H9 (cell line): ENCODE data around the gene TCEAL8. TPM values are rescaled to one million over a fixed set of nuclear protein-coding genes. Genes with fewer than 3 reads are reported as not detected.

Experiments
- DNase-seq: peaks from one replicate; pipeline ENCODE4 v3.0.0-alpha.2; 2017
- H2AFZ ChIP-seq: one replicate; pipeline ENCODE4 v1.6.1; 2013; ENCODE audit warnings: mild to moderate bottlenecking, low read length, control low read depth, moderate library complexity
- H2AK5ac ChIP-seq: 2 replicates; pipeline ENCODE4 v1.6.1; 2013; ENCODE audit warnings: low read length, control low read depth, mixed read lengths; ENCODE audit not compliant: insufficient read length
- H2BK120ac ChIP-seq: one replicate; pipeline ENCODE4 v1.6.1; 2013; ENCODE audit warnings: low read depth, mild to moderate bottlenecking, low read length, control low read depth, inconsistent platforms; ENCODE audit not compliant: poor library complexity, severe bottlenecking
- H2BK12ac ChIP-seq: 2 replicates; pipeline ENCODE4 v1.6.1; 2013; ENCODE audit warnings: low read length, control low read depth, mixed read lengths, low read depth; ENCODE audit not compliant: insufficient read length
- H2BK15ac ChIP-seq: 2 replicates; pipeline ENCODE4 v1.6.1; 2013; ENCODE audit warnings: low read depth, low read length, control low read depth
- H2BK20ac ChIP-seq: one replicate; pipeline ENCODE4 v1.6.1; 2013; ENCODE audit warnings: low read depth, mild to moderate bottlenecking, low read length, control low read depth, inconsistent platforms; ENCODE audit not compliant: poor library complexity, severe bottlenecking
- H2BK5ac ChIP-seq: 2 replicates; pipeline ENCODE4 v1.6.1; 2013; ENCODE audit warnings: low read length, control low read depth, mixed read lengths; ENCODE audit not compliant: insufficient read length
- H3K14ac ChIP-seq: 2 replicates; pipeline ENCODE4 v1.6.1; 2013; ENCODE audit warnings: low read length, control low read depth; ENCODE audit not compliant: insufficient read depth
- H3K18ac ChIP-seq: 2 replicates; pipeline ENCODE4 v1.6.1; 2013; ENCODE audit warnings: low read depth, mild to moderate bottlenecking, mixed read lengths, low read length, control low read depth; ENCODE audit not compliant: insufficient read length
- H3K23ac ChIP-seq: 2 replicates; pipeline ENCODE4 v1.6.1; 2013; ENCODE audit warnings: low read length, control low read depth, mixed read lengths, low read depth; ENCODE audit not compliant: insufficient read length
- H3K23me2 ChIP-seq: 2 replicates; pipeline ENCODE4 v1.6.1; 2013; ENCODE audit warnings: low read depth, mild to moderate bottlenecking, mixed read lengths, low read length, control low read depth; ENCODE audit not compliant: insufficient read length, poor library complexity, severe bottlenecking
- H3K27ac ChIP-seq: 2 replicates; pipeline ENCODE4 v1.5.1; 2013; ENCODE audit warnings: low read length, control low read depth, mixed read lengths, low read depth; ENCODE audit not compliant: insufficient read length
- H3K27me3 ChIP-seq: 2 replicates; pipeline ENCODE4 v1.6.1; 2013; ENCODE audit warnings: low read length, control low read depth, inconsistent platforms; ENCODE audit not compliant: insufficient read depth
- H3K4ac ChIP-seq: 2 replicates; pipeline ENCODE4 v1.6.1; 2013; ENCODE audit warnings: low read depth, mild to moderate bottlenecking, control low read depth, inconsistent platforms, low read length, moderate library complexity
- H3K4me1 ChIP-seq: 2 replicates; pipeline ENCODE4 v1.6.1; 2013; ENCODE audit warnings: low read length, control low read depth, inconsistent platforms; ENCODE audit not compliant: insufficient read depth
- H3K4me2 ChIP-seq: 2 replicates; pipeline ENCODE4 v1.6.1; 2013; ENCODE audit warnings: low read length, control low read depth, mixed read lengths; ENCODE audit not compliant: insufficient read length, insufficient read depth
- H3K56ac ChIP-seq: 2 replicates; pipeline ENCODE4 v1.6.1; 2013; ENCODE audit warnings: low read depth, mild to moderate bottlenecking, mixed read lengths, low read length, control low read depth; ENCODE audit not compliant: insufficient read length
- H3K79me1 ChIP-seq: 2 replicates; pipeline ENCODE4 v1.6.1; 2013; ENCODE audit warnings: low read depth, mild to moderate bottlenecking, moderate library complexity, low read length, control low read depth, inconsistent platforms; ENCODE audit not compliant: insufficient read depth, poor library complexity, severe bottlenecking
- H3K79me2 ChIP-seq: 2 replicates; pipeline ENCODE4 v1.6.1; 2013; ENCODE audit warnings: low read length, control low read depth, inconsistent platforms; ENCODE audit not compliant: insufficient read depth
- H3K9ac ChIP-seq: 2 replicates; pipeline ENCODE4 v1.6.1; 2013; ENCODE audit warnings: low read length, control low read depth, mixed read lengths; ENCODE audit not compliant: insufficient read length; ENCODE audit errors: extremely low read depth
- H3K9me3 ChIP-seq: one replicate; pipeline ENCODE4 v1.6.1; 2013; ENCODE audit warnings: low read depth, low read length, inconsistent platforms; ENCODE audit not compliant: control insufficient read depth
- H3T11ph ChIP-seq: one replicate; pipeline ENCODE4 v1.6.1; 2013; ENCODE audit warnings: mild to moderate bottlenecking, low read length, control low read depth, inconsistent platforms
- H4K20me1 ChIP-seq: one replicate; pipeline ENCODE4 v1.6.1; 2013; ENCODE audit not compliant: control insufficient read depth, insufficient read length, insufficient read depth
- H4K5ac ChIP-seq: 2 replicates; pipeline ENCODE4 v1.6.1; 2013; ENCODE audit warnings: low read depth, mild to moderate bottlenecking, mixed read lengths, low read length, control low read depth; ENCODE audit not compliant: insufficient read length
- H4K8ac ChIP-seq: replicated peaks from 2 replicates; pipeline ENCODE4 v1.6.1; 2013; ENCODE audit warnings: low read length, control low read depth, mixed read lengths, low read depth; ENCODE audit not compliant: insufficient read length
- H4K91ac ChIP-seq: 2 replicates; pipeline ENCODE4 v1.6.1; 2013; ENCODE audit warnings: low read depth, mild to moderate bottlenecking, moderate library complexity, mixed read lengths, low read length, control low read depth; ENCODE audit not compliant: insufficient read length
- H3K27ac Mint-ChIP-seq, 3 experiments: 2 replicates in 2 of 3; 3 replicates in 1 of 3; pipeline ENCODE4 v1.8.0; 2020 to 2021; ENCODE audit warnings: mixed read lengths in 3 of 3, mild to moderate bottlenecking in 1 of 3, moderate library complexity in 1 of 3
- H3K27me3 Mint-ChIP-seq: 2 replicates; pipeline ENCODE4 v1.8.0; 2021; ENCODE audit warnings: low read depth, mild to moderate bottlenecking, moderate library complexity, mixed read lengths
- H3K36me3 Mint-ChIP-seq, 3 experiments: 2 replicates in 2 of 3; 3 replicates in 1 of 3; pipeline ENCODE4 v1.8.0; 2020 to 2021; ENCODE audit warnings: low read depth in 3 of 3, mixed read lengths in 3 of 3; ENCODE audit not compliant: insufficient read depth in 1 of 3
- H3K4me1 Mint-ChIP-seq, 2 experiments: 2 replicates each; pipeline ENCODE4 v1.8.0; 2020; ENCODE audit warnings: mixed read lengths in 2 of 2
- H3K4me3 Mint-ChIP-seq, 2 experiments: 2 replicates in 1 of 2; 3 replicates in 1 of 2; pipeline ENCODE4 v1.8.0; 2020 to 2021; ENCODE audit warnings: mild to moderate bottlenecking in 2 of 2, mixed read lengths in 2 of 2, moderate library complexity in 1 of 2
- H3K9me3 Mint-ChIP-seq, 2 experiments: 2 replicates in 1 of 2; 3 replicates in 1 of 2; pipeline ENCODE4 v1.8.0; 2020; ENCODE audit warnings: mild to moderate bottlenecking in 2 of 2, mixed read lengths in 2 of 2, moderate library complexity in 1 of 2
- CTCF ChIP-seq: fragments of 200-600 bp; sonication (generic); conservative IDR thresholded peaks from 3 replicates; pipeline ENCODE4 v1.8.0; 2021; ENCODE audit warnings: antibody characterized with exemption, mild to moderate bottlenecking
- WGBS: extraction: QIAGEN DNeasy Blood & Tissue Kit; methylation state at CpG from one replicate; pipeline ENCODE4 v1.1.7; 2013; ENCODE audit warnings: missing lambda C conversion rate, low lambda C conversion rate, mixed read lengths; ENCODE audit not compliant: insufficient read length; ENCODE audit errors: extremely low coverage; 5-methylcytosine and 5-hydroxymethylcytosine counted together
- total RNA-seq: library from RNA; stranded (reverse); gene quantifications from 2 replicates; pipeline ENCODE4 v1.2.1, GENCODE V29; 2021

TCEAL8 gene
- total RNA-seq, 1 experiment from 2014 or later = 78.1 TPM

- Histone ChIP-seq H4K5ac (no peak overlapping the region), H3K56ac (no peak overlapping the region), H2AFZ (no peak overlapping the region), H4K91ac (no peak overlapping the region), H2BK12ac (no peak overlapping the region), H4K20me1 (no peaks in the 10 kb centered on the region), H3K4me1 (no peaks in the 10 kb centered on the region), H3K27me3 (no peaks in the 10 kb centered on the region), H3K4me2 (no peak overlapping the region), H3K18ac (no peak overlapping the region), H3K79me2 (no peaks in the 10 kb centered on the region), H2BK120ac (no peak overlapping the region), H2AK5ac (no peak overlapping the region), H3K4ac (no peak overlapping the region), H4K8ac (no peak overlapping the region), H3K79me1 (no peaks in the 10 kb centered on the region), H2BK5ac (no peak overlapping the region), H3K14ac (no peak overlapping the region), H3K9me3 (no peaks in the 10 kb centered on the region), H3K23ac (no peak overlapping the region), H3K27ac (no peak overlapping the region), H3T11ph (no peak overlapping the region), H2BK15ac (no peak overlapping the region), H2BK20ac (no peak overlapping the region), H3K9ac (no peak overlapping the region), H3K23me2 (peaks cover 4% of the 10 kb centered on the region)
- WGBS = no CpG with 5 or more reads among the region's 39 CpGs
- DNase-seq = no peak
- Mint-ChIP-seq H3K27me3 (peaks cover 8% of the 10 kb centered on the region), H3K36me3 (peaks cover 10 to 20% (median 19%) of the 10 kb centered on the region in 3 experiments), H3K27ac (no peak overlapping the region), H3K9me3 (peaks cover 3 to 76% of the 10 kb centered on the region in 2 experiments), H3K4me1 (peaks cover 0 to 11% of the 10 kb centered on the region in 2 experiments; a peak in 2 of 4 replicates), H3K4me3 (no peak overlapping the region)
- TF ChIP-seq CTCF = no peak
These were observed 34.2 kb downstream of the TCEAL8 start for GRCh38 chrX:103220511-103221323.
